Caco-2 (cell line): ENCODE measurements around the gene CCDC102B. TPM values are rescaled to one million over a fixed set of nuclear protein-coding genes. Genes with fewer than 3 reads are reported as not detected.
A peak's percentile ranks its signal among the peaks of the same experiment; 100 is the strongest.
"Not testable (repeated sequence)": the region's sequence is repeated elsewhere in the genome, so short reads cannot be mapped to it uniquely, and the experiment has no call there.

Experiments used
- BruUV-seq: library from RNA; stranded (reverse); fragments of 400-500 nt; replicated peaks from 2 replicates; lab custom pipeline; 2021; lab: Mats Ljungman, UMichigan
- CTCF ChIA-PET: fragments of 300-600 bp; sonication (Branson Sonifier 250); formaldehyde crosslinking; loops from one replicate; lab custom pipeline; 2022; ENCODE audit warnings: antibody characterized with exemption; lab: Charles Lee
- POLR2A ChIA-PET: fragments of 300-600 bp; sonication (Branson Sonifier 250); formaldehyde crosslinking; loops from one replicate; lab custom pipeline; 2022; ENCODE audit warnings: antibody characterized with exemption; lab: Charles Lee
- DNase-seq, 2 experiments: peaks; one replicate each; pipeline versions ENCODE4 v3.0.0 to v3.0.0-alpha.2; 2020 to 2022
- H3K27me3 ChIP-seq: replicated peaks from 2 replicates; pipeline ENCODE4 v1.6.0; 2011; ENCODE audit warnings: low read length; ENCODE audit not compliant: control insufficient read depth, insufficient read depth
- H3K36me3 ChIP-seq: 2 replicates; pipeline ENCODE4 v1.5.1; 2011; ENCODE audit warnings: low read length; ENCODE audit not compliant: control insufficient read depth, insufficient read depth
- H3K4me1 ChIP-seq: fragments of 250-450 bp; sonication (Bioruptor Pico); 2 replicates; pipeline ENCODE4 v1.5.1; 2020; ENCODE audit warnings: mild to moderate bottlenecking
- H3K4me3 ChIP-seq: 2 replicates; pipeline ENCODE4 v1.5.1; 2011; ENCODE audit warnings: low read depth, mild to moderate bottlenecking, control low read depth, low read length
- H3K9me3 ChIP-seq: fragments of 250-450 bp; sonication (Bioruptor Pico); 2 replicates; pipeline ENCODE4 v1.5.1; 2020; ENCODE audit warnings: mild to moderate bottlenecking, moderate library complexity
- H3K27ac Mint-ChIP-seq: one replicate; pipeline ENCODE4 v1.8.0; 2022; ENCODE audit warnings: mixed read lengths; ENCODE audit not compliant: unreplicated experiment
- H3K27me3 Mint-ChIP-seq: one replicate; pipeline ENCODE4 v1.8.0; 2022; ENCODE audit warnings: mixed read lengths; ENCODE audit not compliant: insufficient read depth, unreplicated experiment
- H3K36me3 Mint-ChIP-seq: one replicate; pipeline ENCODE4 v1.8.0; 2022; ENCODE audit warnings: mild to moderate bottlenecking, mixed read lengths; ENCODE audit not compliant: insufficient read depth, unreplicated experiment
- H3K4me1 Mint-ChIP-seq: one replicate; pipeline ENCODE4 v1.8.0; 2022; ENCODE audit warnings: low read depth, mixed read lengths; ENCODE audit not compliant: unreplicated experiment
- H3K4me3 Mint-ChIP-seq: one replicate; pipeline ENCODE4 v1.8.0; 2022; ENCODE audit warnings: mild to moderate bottlenecking, moderate library complexity, mixed read lengths; ENCODE audit not compliant: unreplicated experiment
- H3K9me3 Mint-ChIP-seq: one replicate; pipeline ENCODE4 v1.8.0; 2022; ENCODE audit warnings: mixed read lengths; ENCODE audit not compliant: unreplicated experiment
- intact Hi-C: fragments of 100-400 bp; cut with micrococcal nuclease; formaldehyde crosslinking; loops from one replicate; pipeline ENCODE4 v1.10.0; 2022; ENCODE audit not compliant: unreplicated experiment
- total RNA-seq: library from RNA; stranded (reverse); gene quantifications from 2 replicates; pipeline ENCODE4 v1.2.3, GENCODE V29; 2022
- TF ChIP-seq, protein P1 (sequence below), 2 experiments: fragments of 200-600 bp in 1 of 2; IDR thresholded peaks; 1 replicate in 1 of 2; 2 replicates in 1 of 2; pipeline versions ENCODE4 v1.5.1 to v1.8.0; 2011 to 2022; ENCODE audit warnings: antibody characterized with exemption in 1 of 2, control low read depth in 1 of 2, inconsistent platforms in 1 of 2, low read depth in 1 of 2, low read length in 1 of 2, mild to moderate bottlenecking in 1 of 2, moderate library complexity in 1 of 2; ENCODE audit not compliant: insufficient read depth in 1 of 2, severe bottlenecking in 1 of 2, unreplicated experiment in 1 of 2

Gene CCDC102B
- total RNA-seq, 1 experiment from 2014 or later, result 1.1 TPM

DNA sequence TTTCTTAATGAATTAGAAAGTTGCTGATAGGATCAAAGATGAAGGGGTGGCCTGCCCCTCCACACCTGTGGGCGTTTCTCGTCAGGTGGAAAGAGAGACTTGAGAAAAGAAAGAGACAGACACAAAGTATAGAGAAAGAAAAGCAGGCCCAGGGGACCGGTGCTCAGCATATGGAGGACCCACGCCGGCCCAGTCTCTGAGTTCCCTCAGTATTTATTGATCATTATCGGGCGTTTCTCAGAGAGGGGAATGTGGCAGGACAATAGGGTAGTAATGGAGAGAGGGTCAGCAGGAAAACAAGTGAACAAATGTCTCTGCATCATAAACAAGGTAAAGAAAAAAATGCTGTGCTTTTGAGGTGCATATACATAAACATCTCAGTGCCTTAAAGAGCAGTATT lies 144.3 kb downstream of the CCDC102B start:
- peaks cover 6% of the 10 kb centered on the region for H3K4me1 Mint-ChIP-seq
- Histone ChIP-seq H3K36me3 (no peaks in the 10 kb centered on the region), H3K4me1 (peaks cover 20% of the 10 kb centered on the region), H3K27me3 (no peaks in the 10 kb centered on the region), H3K4me3 (no peak overlapping the region), H3K9me3 (no peaks in the 10 kb centered on the region)
- TF ChIP-seq, protein P1, sequence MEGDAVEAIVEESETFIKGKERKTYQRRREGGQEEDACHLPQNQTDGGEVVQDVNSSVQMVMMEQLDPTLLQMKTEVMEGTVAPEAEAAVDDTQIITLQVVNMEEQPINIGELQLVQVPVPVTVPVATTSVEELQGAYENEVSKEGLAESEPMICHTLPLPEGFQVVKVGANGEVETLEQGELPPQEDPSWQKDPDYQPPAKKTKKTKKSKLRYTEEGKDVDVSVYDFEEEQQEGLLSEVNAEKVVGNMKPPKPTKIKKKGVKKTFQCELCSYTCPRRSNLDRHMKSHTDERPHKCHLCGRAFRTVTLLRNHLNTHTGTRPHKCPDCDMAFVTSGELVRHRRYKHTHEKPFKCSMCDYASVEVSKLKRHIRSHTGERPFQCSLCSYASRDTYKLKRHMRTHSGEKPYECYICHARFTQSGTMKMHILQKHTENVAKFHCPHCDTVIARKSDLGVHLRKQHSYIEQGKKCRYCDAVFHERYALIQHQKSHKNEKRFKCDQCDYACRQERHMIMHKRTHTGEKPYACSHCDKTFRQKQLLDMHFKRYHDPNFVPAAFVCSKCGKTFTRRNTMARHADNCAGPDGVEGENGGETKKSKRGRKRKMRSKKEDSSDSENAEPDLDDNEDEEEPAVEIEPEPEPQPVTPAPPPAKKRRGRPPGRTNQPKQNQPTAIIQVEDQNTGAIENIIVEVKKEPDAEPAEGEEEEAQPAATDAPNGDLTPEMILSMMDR (IDR thresholded peaks at IDR 0.05; ENCODE audit: insufficient read depth in 1 of 2, low read depth in 1 of 2, low read length in 1 of 2, severe bottlenecking in 1 of 2, unreplicated experiment in 1 of 2), result no peak
- BruUV-seq, result no TSS peak
- no peak overlapping the region for H3K4me3 Mint-ChIP-seq
- H3K27me3 Mint-ChIP-seq, result no peaks in the 10 kb centered on the region
- POLR2A ChIA-PET, result no interaction called here
- intact Hi-C loops, result no loop called here
- H3K9me3 Mint-ChIP-seq, result no peaks in the 10 kb centered on the region
- CTCF ChIA-PET, result no interaction called here
- no peak for DNase-seq
- peak overlapping the region; percentile 76 for H3K27ac Mint-ChIP-seq
- no peaks in the 10 kb centered on the region for H3K36me3 Mint-ChIP-seq

DNA sequence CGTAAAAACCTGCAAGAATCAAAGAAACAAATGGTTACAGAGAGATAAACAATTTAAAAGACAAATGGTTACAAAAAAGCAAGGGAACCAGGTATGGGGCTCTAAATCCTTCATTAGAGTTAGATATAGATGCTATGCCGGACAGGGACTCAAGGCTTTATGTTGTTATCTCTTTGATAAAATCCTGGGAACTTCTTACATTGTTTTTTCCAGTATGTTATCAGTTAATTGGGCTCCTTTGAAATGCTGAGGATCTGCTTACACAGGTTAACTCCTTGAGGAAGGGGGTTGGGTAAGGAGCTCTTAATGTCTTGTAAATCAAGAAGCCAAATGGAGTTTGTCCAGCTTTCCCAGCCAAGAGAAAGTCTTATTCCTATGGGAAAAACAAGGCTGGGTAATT lies 146.0 kb downstream of the CCDC102B start:
- H3K4me1 ChIP-seq, result peaks cover 20% of the 10 kb centered on the region
- H3K27me3 ChIP-seq, BruUV-seq, H3K4me3 ChIP-seq, H3K9me3 ChIP-seq, H3K36me3 Mint-ChIP-seq, intact Hi-C loops, H3K4me3 Mint-ChIP-seq, H3K36me3 ChIP-seq, H3K27me3 Mint-ChIP-seq, H3K9me3 Mint-ChIP-seq, H3K4me1 Mint-ChIP-seq, CTCF ChIA-PET, POLR2A ChIA-PET: not testable (repeated sequence)
- peak in 1 of 2 experiments; percentile 6 for DNase-seq
- peak overlapping the region; percentile 57 for H3K27ac Mint-ChIP-seq

- Mint-ChIP-seq H3K27me3 (no peaks in the 10 kb centered on the region), H3K36me3 (no peaks in the 10 kb centered on the region), H3K27ac (peak overlapping the region; percentile 57), H3K4me1 (peaks cover 6% of the 10 kb centered on the region), H3K4me3 (no peak overlapping the region), H3K9me3 (no peaks in the 10 kb centered on the region)
- peaks cover 20% of the 10 kb centered on the region for H3K4me1 ChIP-seq
- no peaks in the 10 kb centered on the region for H3K9me3 ChIP-seq
- ChIA-PET CTCF (no interaction called here), POLR2A (no interaction called here)
- no peaks in the 10 kb centered on the region for H3K36me3 ChIP-seq
- H3K4me3 ChIP-seq, result no peak overlapping the region
- TF ChIP-seq, protein P1 (IDR thresholded peaks at IDR 0.05; ENCODE audit: insufficient read depth in 1 of 2, low read depth in 1 of 2, low read length in 1 of 2, severe bottlenecking in 1 of 2, unreplicated experiment in 1 of 2), result no peak
- intact Hi-C loops, result no loop called here
- no peaks in the 10 kb centered on the region for H3K27me3 ChIP-seq
- no TSS peak for BruUV-seq
- DNase-seq, result no peak
Observed at GRCh38 chr18:68944330-68944729, 146.4 kb downstream of the CCDC102B start.

DNA sequence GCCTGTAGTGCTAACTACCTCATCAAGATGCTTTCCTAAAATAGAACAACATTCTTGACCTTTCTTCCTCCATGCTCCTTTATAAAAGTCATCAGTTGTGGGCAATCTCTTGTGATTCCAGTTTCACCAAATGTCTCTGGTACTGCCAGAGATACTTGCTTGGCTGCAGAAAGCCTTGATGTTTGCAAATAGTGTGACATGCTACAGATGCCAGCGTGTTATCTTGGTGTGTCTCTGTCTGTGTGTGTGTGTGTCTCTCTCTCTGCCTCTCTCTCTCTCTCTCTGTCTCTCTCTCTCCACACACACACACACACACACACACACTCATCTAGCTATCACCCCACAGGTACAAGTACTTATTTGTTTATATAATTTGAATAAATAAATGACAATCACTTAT lies 146.9 kb downstream of the CCDC102B start:
- CTCF ChIA-PET, result no interaction called here
- Mint-ChIP-seq H3K27ac (no peak overlapping the region), H3K36me3 (no peaks in the 10 kb centered on the region), H3K9me3 (no peaks in the 10 kb centered on the region), H3K4me3 (no peak overlapping the region), H3K27me3 (no peaks in the 10 kb centered on the region), H3K4me1 (peaks cover 6% of the 10 kb centered on the region)
- no peak overlapping the region for H3K4me3 ChIP-seq
- H3K27me3 ChIP-seq, result no peaks in the 10 kb centered on the region
- no peaks in the 10 kb centered on the region for H3K9me3 ChIP-seq
- H3K4me1 ChIP-seq, result peaks cover 20% of the 10 kb centered on the region
- intact Hi-C loops, result no loop called here
- no peak for DNase-seq
- TF ChIP-seq, protein P1 (IDR thresholded peaks at IDR 0.05; ENCODE audit: insufficient read depth in 1 of 2, low read depth in 1 of 2, low read length in 1 of 2, severe bottlenecking in 1 of 2, unreplicated experiment in 1 of 2), result no peak
- no TSS peak for BruUV-seq
- H3K36me3 ChIP-seq, result no peaks in the 10 kb centered on the region
- POLR2A ChIA-PET, result no interaction called here
